Measurements from ENCODE around the gene KLF13.

KLF13 gene

DNA sequence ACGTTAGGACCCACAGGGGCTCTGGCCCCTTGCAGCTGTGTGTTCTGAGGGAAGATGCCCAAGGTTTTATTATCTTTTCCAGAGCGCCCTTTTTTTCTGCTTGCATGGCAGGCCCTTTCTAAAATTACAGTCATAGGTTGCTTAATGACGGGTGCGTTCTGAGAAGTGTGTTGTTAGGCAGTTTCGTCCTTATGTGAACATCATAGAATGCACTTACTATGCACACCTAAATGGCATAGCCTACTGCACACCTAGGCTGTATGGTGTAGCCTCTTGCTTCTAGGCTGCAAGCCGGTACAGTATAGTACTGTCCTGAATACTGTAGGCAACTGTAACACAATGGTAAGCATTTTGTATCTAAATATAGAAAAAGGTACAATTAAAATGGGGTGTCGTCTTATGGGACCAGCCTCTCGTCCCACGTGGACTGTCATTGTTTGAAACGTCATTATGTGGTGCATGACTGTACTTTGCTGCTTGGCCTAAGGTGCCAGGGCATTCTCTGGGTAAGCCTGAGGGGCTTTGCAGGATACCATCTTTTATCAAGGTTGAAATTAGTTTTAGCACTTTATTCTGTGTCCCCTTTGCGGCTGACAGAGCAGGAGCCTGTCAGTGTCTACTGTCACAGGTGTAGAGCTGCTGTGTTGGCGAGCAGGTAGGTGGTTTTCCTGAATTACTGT, 10.9 kb downstream of the KLF13 start:
- Histone ChIP-seq H3K36me3 (ENCODE audit: control insufficient read depth in 1 of 2, insufficient read depth in 2 of 2, low read length in 2 of 2) (peaks cover 3 to 7% of the 10 kb centered on the region in 2 donors), H3K4me3 (ENCODE audit: low read depth in 1 of 2, low read length in 2 of 2) (no peak overlapping the region), H3K4me1 (ENCODE audit: control insufficient read depth in 1 of 2, insufficient read depth in 2 of 2, low read length in 2 of 2) (peaks cover 45 to 79% of the 10 kb centered on the region in 2 donors), H3K27ac (ENCODE audit: low read length) (no peak overlapping the region), H3K27me3 (ENCODE audit: low read depth, low read length) (no peaks in the 10 kb centered on the region), H3K9me3 (ENCODE audit: control insufficient read depth in 1 of 2, low read length in 2 of 2) (no peaks in the 10 kb centered on the region)

DNA sequence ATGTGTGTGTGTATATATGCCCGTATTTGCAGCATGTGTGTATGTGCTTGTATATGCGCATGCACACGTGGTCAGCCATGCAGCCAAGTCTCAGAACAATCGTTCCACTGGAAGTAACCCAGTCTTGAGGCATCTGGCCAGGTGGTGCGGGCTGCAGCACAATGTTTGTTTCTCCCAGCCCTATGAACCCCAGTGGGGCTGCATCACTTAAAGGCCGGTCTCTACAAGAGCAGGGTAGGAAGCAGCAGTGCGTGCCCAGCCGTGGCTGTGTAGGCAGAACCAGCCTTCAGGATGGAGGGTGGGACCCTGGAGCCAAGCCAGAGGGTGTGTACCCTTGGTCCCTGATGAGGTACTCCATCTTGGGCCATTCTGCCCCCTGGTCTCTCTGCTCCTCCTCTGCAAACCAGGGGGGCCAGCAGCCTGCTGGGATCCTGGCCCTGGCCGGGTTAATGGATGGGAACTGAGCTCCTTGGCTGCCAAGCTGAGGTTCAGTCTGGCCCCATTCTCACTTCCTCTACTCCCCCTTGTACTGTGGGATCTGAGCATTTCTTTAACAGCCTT, 11.8 kb downstream of the KLF13 start:
- H3K4me1 ChIP-seq (ENCODE audit: control insufficient read depth in 1 of 2, insufficient read depth in 2 of 2, low read length in 2 of 2): peaks cover 45 to 79% of the 10 kb centered on the region in 2 donors
- H3K36me3 ChIP-seq (ENCODE audit: control insufficient read depth in 1 of 2, insufficient read depth in 2 of 2, low read length in 2 of 2): peaks cover 3 to 7% of the 10 kb centered on the region in 2 donors
- peak overlapping the region; percentile 56 for H3K27ac ChIP-seq (ENCODE audit: low read length)
- no peaks in the 10 kb centered on the region for H3K9me3 ChIP-seq (ENCODE audit: control insufficient read depth in 1 of 2, low read length in 2 of 2)
- H3K4me3 ChIP-seq (ENCODE audit: low read depth in 1 of 2, low read length in 2 of 2): peak overlapping the region in 1 of 2 donors; percentile 20
- H3K27me3 ChIP-seq (ENCODE audit: low read depth, low read length): no peaks in the 10 kb centered on the region

DNA sequence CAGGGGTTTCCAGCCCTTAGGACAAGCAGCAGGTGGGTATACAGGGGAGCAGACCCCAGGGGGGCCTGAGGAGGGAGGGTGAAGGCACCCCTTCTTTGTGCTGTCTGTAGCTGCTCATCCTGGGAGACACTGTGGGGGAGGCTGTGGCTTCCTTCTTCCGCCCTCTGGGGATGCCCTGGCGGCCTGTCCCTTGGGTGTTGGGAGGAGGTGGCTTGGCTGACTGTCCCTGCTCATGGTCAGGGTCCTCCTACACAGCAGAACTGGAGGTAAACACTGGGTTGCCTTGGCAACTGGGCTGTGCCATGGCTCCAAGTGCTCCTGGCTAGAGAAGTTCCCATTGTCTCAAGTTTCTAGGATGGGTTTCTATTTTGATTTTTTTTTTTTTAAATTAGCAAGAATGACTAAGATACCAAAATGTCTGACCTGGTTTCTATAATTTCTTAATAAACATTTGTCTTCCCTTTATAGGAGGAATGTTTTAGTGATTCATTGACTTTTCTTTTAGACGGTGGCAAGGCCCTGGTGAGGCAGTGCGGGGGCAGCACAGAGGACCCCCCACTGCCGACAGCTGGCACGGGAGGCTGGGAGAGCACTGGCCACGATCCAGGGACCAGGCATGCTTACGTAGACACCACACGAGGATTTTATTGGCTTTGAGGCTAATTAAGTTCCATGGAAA, 12.4 kb downstream of the KLF13 start:
- H3K4me3 ChIP-seq (ENCODE audit: low read depth in 1 of 2, low read length in 2 of 2): peak overlapping the region in 1 of 2 donors; percentile 20
- H3K27ac ChIP-seq (ENCODE audit: low read length): peak overlapping the region; percentile 56
- peaks cover 51 to 85% of the 10 kb centered on the region in 2 donors for H3K4me1 ChIP-seq (ENCODE audit: control insufficient read depth in 1 of 2, insufficient read depth in 2 of 2, low read length in 2 of 2)
- H3K9me3 ChIP-seq (ENCODE audit: control insufficient read depth in 1 of 2, low read length in 2 of 2): no peaks in the 10 kb centered on the region
- no peaks in the 10 kb centered on the region for H3K27me3 ChIP-seq (ENCODE audit: low read depth, low read length)
- peaks cover 3 to 7% of the 10 kb centered on the region in 2 donors for H3K36me3 ChIP-seq (ENCODE audit: control insufficient read depth in 1 of 2, insufficient read depth in 2 of 2, low read length in 2 of 2)

DNA sequence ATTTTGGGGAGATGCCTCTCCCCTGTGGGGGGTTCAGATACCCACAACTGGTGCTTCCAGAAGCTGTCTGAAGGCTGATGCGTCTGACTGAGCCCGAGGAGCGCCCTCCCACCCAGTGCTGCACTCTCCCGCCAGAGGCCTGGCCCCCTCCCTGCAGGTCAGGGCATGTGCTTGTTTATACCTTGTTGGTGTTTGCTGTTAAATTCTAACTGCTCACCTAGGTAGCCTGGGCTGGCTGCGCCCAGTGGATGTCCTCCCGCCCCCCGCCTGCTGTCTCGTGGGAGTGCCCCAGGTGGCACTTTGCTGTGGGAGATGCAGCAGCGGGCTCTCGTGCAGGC, 12.9 kb downstream of the KLF13 start:
- Histone ChIP-seq H3K9me3 (ENCODE audit: control insufficient read depth in 1 of 2, low read length in 2 of 2) (no peaks in the 10 kb centered on the region), H3K4me1 (ENCODE audit: control insufficient read depth in 1 of 2, insufficient read depth in 2 of 2, low read length in 2 of 2) (peaks cover 52 to 90% of the 10 kb centered on the region in 2 donors), H3K27ac (ENCODE audit: low read length) (no peak overlapping the region), H3K36me3 (ENCODE audit: control insufficient read depth in 1 of 2, insufficient read depth in 2 of 2, low read length in 2 of 2) (peaks cover 3 to 7% of the 10 kb centered on the region in 2 donors), H3K27me3 (ENCODE audit: low read depth, low read length) (no peaks in the 10 kb centered on the region), H3K4me3 (ENCODE audit: low read depth in 1 of 2, low read length in 2 of 2) (no peak overlapping the region)

DNA sequence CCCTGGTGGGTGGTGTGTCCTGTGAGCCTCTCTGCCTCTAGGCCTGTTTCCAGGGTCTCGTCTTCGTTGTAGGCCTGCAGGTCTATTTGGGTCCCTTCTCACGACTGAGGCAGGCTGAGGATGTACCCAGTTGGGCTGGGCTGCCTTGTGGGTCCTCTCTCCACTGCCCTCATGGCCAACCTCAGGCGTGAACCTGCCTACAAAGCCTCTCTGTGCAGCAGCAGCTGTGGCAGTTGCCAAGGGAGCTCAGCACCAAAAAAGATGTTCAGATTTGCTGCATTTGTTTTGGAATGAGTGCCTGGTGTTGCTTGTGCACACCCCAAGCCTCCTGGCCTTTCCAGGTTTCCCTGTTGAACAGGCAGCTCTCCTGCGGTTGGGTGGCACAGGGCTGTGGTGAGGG, 13.4 kb downstream of the KLF13 start:
- Histone ChIP-seq H3K9me3 (ENCODE audit: control insufficient read depth in 1 of 2, low read length in 2 of 2) (no peaks in the 10 kb centered on the region), H3K4me1 (ENCODE audit: control insufficient read depth in 1 of 2, insufficient read depth in 2 of 2, low read length in 2 of 2) (peaks cover 49 to 91% of the 10 kb centered on the region in 2 donors), H3K27ac (ENCODE audit: low read length) (no peak overlapping the region), H3K4me3 (ENCODE audit: low read depth in 1 of 2, low read length in 2 of 2) (no peak overlapping the region), H3K36me3 (ENCODE audit: control insufficient read depth in 1 of 2, insufficient read depth in 2 of 2, low read length in 2 of 2) (peaks cover 3 to 7% of the 10 kb centered on the region in 2 donors), H3K27me3 (ENCODE audit: low read depth, low read length) (no peaks in the 10 kb centered on the region)

DNA sequence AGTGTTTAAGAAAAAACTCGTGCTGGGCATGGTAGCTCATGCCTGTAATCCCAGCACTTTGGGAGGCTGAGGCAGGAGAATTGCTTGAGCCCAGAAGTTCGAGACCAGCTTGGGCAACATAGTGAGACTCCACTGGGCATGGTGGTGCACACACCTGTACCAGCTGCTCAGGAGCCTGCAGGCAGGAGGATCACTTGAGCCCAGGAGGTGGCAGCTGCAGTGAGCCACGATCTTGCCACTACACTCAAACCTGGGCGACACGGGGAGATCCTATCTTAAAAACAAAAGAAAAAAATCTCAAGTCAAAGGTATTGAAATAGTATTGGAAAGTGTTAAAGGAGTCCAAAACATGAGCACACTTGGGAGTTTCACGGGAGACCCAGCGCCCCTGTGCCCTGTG, 14.0 kb downstream of the KLF13 start:
- Histone ChIP-seq H3K4me1 (ENCODE audit: control insufficient read depth in 1 of 2, insufficient read depth in 2 of 2, low read length in 2 of 2) (peaks cover 50 to 93% of the 10 kb centered on the region in 2 donors), H3K4me3 (ENCODE audit: low read depth in 1 of 2, low read length in 2 of 2) (no peak overlapping the region), H3K27me3 (ENCODE audit: low read depth, low read length) (no peaks in the 10 kb centered on the region), H3K27ac (ENCODE audit: low read length) (no peak overlapping the region), H3K9me3 (ENCODE audit: control insufficient read depth in 1 of 2, low read length in 2 of 2) (no peaks in the 10 kb centered on the region), H3K36me3 (ENCODE audit: control insufficient read depth in 1 of 2, insufficient read depth in 2 of 2, low read length in 2 of 2) (peaks cover 3 to 7% of the 10 kb centered on the region in 2 donors)

DNA sequence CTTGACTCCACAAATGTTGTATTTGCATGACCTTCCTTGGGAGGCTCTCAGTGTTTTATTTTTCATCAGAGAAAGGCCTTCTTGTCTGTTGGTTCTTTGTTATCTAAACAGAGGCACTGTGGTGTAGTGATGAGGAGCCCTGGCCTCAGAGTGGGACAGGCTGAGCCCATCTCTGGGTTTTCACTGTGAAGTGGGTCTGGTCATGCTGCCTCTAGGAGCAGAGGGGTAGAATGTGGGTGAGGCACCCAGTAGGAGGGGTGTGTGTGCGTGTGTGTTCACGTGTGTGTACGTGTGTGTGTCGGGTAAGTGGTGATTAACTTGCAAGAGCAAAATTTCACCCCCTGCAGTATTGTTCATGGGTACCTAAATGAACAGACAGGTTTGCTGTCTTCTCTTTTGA, 14.4 kb downstream of the KLF13 start:
- H3K27me3 ChIP-seq (ENCODE audit: low read depth, low read length): no peaks in the 10 kb centered on the region
- peaks cover 50 to 92% of the 10 kb centered on the region in 2 donors for H3K4me1 ChIP-seq (ENCODE audit: control insufficient read depth in 1 of 2, insufficient read depth in 2 of 2, low read length in 2 of 2)
- no peaks in the 10 kb centered on the region for H3K9me3 ChIP-seq (ENCODE audit: control insufficient read depth in 1 of 2, low read length in 2 of 2)
- peaks cover 3 to 7% of the 10 kb centered on the region in 2 donors for H3K36me3 ChIP-seq (ENCODE audit: control insufficient read depth in 1 of 2, insufficient read depth in 2 of 2, low read length in 2 of 2)
- H3K4me3 ChIP-seq (ENCODE audit: low read depth in 1 of 2, low read length in 2 of 2): no peak overlapping the region
- no peak overlapping the region for H3K27ac ChIP-seq (ENCODE audit: low read length)

DNA sequence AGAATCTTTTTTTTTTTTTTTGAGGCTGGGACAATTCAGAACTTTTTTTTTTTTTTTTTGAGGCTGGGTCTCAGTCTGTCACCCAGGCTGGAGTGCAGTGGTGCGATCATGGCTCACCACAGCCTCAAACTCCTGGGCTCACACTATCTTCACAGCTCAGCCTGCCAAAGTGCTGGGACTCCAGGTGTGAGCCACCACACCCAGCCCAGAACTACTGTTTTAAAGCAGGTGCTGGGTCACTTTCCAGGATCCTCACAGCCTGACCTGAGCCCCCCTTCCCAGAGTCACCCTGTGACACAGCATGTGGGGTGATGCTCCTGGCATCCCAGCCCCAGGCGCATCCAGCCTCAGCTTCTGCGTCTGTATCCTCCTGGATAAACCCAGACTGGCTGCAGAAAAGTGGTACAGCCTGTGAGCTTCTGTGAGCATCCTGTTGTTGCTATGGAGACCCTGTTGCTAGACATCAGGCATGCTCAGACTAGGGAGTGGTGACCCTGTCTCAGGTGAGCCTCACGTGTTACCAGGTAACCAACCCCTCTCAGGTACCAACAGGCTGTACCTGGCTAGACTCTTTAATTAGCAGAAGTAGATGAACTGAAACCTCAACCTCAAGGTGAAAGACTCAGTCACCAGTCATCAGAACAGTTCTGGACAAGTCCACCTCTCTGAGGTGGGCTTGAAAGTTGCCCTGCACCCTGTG, 15.0 kb downstream of the KLF13 start:
- no peaks in the 10 kb centered on the region for H3K9me3 ChIP-seq (ENCODE audit: control insufficient read depth in 1 of 2, low read length in 2 of 2)
- H3K36me3 ChIP-seq (ENCODE audit: control insufficient read depth in 1 of 2, insufficient read depth in 2 of 2, low read length in 2 of 2): peaks cover 3 to 7% of the 10 kb centered on the region in 2 donors
- no peaks in the 10 kb centered on the region for H3K27me3 ChIP-seq (ENCODE audit: low read depth, low read length)
- peaks cover 52 to 92% of the 10 kb centered on the region in 2 donors for H3K4me1 ChIP-seq (ENCODE audit: control insufficient read depth in 1 of 2, insufficient read depth in 2 of 2, low read length in 2 of 2)
- H3K4me3 ChIP-seq (ENCODE audit: low read depth in 1 of 2, low read length in 2 of 2): no peak overlapping the region
- H3K27ac ChIP-seq (ENCODE audit: low read length): peak overlapping the region; percentile 8

DNA sequence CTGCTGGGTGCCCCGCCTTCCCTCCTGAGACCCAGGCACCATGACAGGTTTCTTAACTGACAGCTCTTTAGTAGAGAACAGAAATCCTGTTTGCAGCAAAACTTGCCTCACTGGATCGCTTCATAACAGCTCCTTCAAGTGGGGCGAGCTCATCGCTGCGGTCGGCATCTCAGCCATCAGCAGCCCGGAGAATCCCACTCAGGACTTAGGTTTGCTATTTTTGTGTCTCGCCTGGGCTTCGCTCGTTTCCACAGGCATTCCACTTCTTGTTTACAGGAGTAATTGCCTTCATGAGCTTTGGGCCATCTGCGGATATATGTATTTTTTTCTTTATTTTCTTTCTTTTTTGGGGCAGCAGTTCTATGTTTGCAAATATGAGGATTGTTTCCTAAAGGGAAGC, 15.7 kb downstream of the KLF13 start:
- Histone ChIP-seq H3K9me3 (ENCODE audit: control insufficient read depth in 1 of 2, low read length in 2 of 2) (no peaks in the 10 kb centered on the region), H3K36me3 (ENCODE audit: control insufficient read depth in 1 of 2, insufficient read depth in 2 of 2, low read length in 2 of 2) (peaks cover 3 to 7% of the 10 kb centered on the region in 2 donors), H3K27me3 (ENCODE audit: low read depth, low read length) (no peaks in the 10 kb centered on the region), H3K4me3 (ENCODE audit: low read depth in 1 of 2, low read length in 2 of 2) (no peak overlapping the region), H3K4me1 (ENCODE audit: control insufficient read depth in 1 of 2, insufficient read depth in 2 of 2, low read length in 2 of 2) (peaks cover 54 to 87% of the 10 kb centered on the region in 2 donors), H3K27ac (ENCODE audit: low read length) (peak overlapping the region; percentile 8)

DNA sequence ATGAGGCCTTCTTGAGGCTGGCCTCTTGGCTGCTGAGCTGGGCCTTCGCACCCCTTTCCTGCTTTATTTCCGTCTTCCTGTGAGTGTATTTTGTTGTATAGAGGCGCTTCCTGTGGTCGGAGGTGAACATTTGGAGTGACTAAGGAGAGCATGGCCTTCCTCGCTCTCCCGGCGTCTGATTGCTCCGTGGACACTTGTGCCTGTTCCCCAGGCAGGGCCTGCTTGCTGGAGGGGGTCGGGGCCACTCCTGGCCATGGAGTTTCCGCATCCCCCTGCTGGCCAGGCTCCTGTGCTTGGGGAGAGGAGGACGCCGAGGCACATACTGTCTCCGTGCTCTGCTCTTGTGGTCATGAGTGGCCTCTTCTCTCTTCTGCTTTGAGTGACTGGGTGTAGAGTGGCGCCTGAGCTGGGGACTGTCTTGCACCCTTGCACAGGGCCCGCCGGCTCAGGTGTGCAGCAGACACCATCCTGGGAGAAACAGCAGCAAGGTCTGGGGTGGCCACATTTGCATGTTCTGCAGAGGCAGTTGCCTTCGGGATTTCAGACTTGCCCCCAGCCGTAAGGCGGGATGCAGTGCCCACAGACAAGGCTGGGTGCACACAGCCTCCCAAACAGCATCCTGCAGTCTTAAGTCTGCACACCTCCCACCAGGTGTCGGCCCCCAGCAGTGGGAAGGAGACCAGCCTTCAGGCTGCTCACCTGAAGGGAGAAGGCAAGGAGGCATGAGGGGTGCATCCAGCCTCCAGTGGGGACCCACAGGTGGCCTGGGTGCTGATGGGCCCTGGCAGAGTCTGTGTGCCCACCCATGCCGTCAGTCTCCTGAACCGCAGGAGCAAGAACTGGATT, 16.4 kb downstream of the KLF13 start:
- Histone ChIP-seq H3K27ac (ENCODE audit: low read length) (peak overlapping the region; percentile 23), H3K9me3 (ENCODE audit: control insufficient read depth in 1 of 2, low read length in 2 of 2) (no peaks in the 10 kb centered on the region), H3K27me3 (ENCODE audit: low read depth, low read length) (no peaks in the 10 kb centered on the region), H3K4me1 (ENCODE audit: control insufficient read depth in 1 of 2, insufficient read depth in 2 of 2, low read length in 2 of 2) (peaks cover 50 to 80% of the 10 kb centered on the region in 2 donors), H3K4me3 (ENCODE audit: low read depth in 1 of 2, low read length in 2 of 2) (no peak overlapping the region), H3K36me3 (ENCODE audit: control insufficient read depth in 1 of 2, insufficient read depth in 2 of 2, low read length in 2 of 2) (peaks cover 3 to 9% of the 10 kb centered on the region in 2 donors)
